GM12865 (cell line): ENCODE data around the gene GUCY1A2.

Experiments
- DNase-seq: peaks from one replicate; pipeline ENCODE4 v3.0.0; 2010; ENCODE audit warnings: low read depth
- H3K4me3 ChIP-seq: 2 replicates; pipeline ENCODE4 v1.5.1; 2011; ENCODE audit warnings: mild to moderate bottlenecking, low read depth, low read length, control low read depth
- TF ChIP-seq, protein P1 (sequence below): IDR thresholded peaks from 2 replicates; pipeline ENCODE4 v1.5.1; 2011; ENCODE audit warnings: low read length, control low read depth, low read depth, inconsistent platforms; ENCODE audit not compliant: insufficient read depth; ENCODE audit errors: missing control alignments

GUCY1A2 gene

DNA sequence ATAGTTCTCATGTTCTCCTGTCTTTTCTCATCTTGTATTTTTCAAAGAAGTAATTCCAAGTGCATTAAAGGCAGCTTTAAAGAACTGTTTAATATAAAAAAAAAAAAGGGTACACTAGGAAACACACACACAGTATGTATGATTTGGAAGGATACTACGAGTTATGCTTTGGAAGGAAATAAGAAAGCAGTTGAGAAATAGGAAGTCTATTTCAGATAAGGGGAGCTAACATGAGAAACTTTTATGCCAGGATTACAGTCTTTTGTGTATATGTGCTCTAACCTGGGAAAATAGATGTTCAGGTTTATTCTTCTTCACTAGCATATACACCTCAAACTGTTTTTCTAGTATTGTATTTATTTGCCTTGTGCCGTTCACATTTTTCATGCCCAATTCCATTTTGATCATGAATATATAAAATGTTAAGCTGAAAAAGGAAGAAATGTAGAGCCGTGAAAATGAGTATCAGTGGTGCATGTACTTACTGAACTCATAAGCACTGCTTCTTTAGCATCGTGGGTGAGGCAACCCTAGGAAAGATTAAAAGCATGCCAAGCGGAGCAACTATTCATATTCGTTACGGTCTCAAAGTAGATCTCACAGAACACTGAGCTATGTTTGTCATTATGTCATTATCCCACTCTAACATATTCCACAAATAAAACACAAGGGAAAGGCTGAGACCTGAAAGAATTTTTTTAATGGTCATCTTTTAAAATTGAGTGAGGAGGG is 59.6 kb downstream of the GUCY1A2 start:
- no peak overlapping the region for H3K4me3 ChIP-seq
- DNase-seq: no peak
- TF ChIP-seq, protein P1, sequence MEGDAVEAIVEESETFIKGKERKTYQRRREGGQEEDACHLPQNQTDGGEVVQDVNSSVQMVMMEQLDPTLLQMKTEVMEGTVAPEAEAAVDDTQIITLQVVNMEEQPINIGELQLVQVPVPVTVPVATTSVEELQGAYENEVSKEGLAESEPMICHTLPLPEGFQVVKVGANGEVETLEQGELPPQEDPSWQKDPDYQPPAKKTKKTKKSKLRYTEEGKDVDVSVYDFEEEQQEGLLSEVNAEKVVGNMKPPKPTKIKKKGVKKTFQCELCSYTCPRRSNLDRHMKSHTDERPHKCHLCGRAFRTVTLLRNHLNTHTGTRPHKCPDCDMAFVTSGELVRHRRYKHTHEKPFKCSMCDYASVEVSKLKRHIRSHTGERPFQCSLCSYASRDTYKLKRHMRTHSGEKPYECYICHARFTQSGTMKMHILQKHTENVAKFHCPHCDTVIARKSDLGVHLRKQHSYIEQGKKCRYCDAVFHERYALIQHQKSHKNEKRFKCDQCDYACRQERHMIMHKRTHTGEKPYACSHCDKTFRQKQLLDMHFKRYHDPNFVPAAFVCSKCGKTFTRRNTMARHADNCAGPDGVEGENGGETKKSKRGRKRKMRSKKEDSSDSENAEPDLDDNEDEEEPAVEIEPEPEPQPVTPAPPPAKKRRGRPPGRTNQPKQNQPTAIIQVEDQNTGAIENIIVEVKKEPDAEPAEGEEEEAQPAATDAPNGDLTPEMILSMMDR: no peak

DNA sequence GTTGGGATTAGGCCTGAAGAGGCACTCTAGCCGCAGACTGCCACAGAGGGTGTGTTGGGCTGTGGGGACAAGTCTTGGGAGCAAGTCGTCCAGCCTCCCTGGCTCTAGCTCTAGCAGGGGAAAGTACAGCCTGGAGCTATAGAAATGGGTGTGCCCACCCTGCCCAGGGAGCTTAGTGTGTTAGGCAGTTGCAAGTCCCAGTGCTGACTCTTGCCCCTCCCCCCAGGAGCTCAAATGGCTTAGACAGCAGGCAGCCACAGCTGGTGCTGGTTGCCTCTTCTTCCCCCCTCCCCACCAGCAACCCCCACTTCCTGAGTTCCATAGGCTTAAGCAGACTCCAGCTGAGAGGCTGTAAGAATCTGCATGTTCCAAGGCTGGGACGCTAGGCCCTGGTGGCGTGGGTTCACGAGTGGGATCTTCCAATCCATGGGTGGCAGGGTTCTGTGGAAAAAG is 61.2 kb downstream of the GUCY1A2 start:
- TF ChIP-seq, protein P1: no peak
- no peak overlapping the region for H3K4me3 ChIP-seq
- DNase-seq: no peak

DNA sequence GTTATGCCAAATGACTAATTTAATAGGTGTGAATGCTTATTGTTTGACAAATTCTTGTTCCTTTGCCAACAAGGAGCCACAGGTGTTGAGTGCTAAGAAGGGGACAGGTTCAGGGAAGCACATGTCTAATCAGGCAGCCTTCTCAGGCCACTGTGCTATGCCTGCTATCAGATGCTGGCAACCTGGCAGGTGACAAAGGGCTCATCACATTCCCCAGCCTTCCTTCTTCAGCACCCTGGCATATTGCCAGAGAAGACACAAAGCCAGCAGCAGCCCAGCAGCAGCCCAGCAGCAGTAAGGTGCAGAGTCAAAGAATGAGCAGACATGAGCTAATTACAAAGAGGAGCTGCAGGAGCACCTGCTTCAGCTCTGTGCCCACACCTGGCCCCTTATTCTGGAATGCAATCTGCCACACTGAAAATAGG is 68.2 kb downstream of the GUCY1A2 start:
- H3K4me3 ChIP-seq: no peak overlapping the region
- no peak for DNase-seq

GRCh38 chr11:106943089-106943488 is 75.2 kb downstream of the GUCY1A2 start:
- TF ChIP-seq, protein P1: no peak
- H3K4me3 ChIP-seq: no peak overlapping the region
- no peak for DNase-seq

More for the DNA sequence above, 68.2 kb downstream of the GUCY1A2 start:
- TF ChIP-seq, protein P1: no peak

- TF ChIP-seq, protein P1: no peak
- no peak for DNase-seq
Measured at GRCh38 chr11:106939157-106939556, 79.1 kb downstream of the GUCY1A2 start.

GRCh38 chr11:106937111-106937510 is 81.2 kb downstream of the GUCY1A2 start:
- TF ChIP-seq, protein P1: no peak
- no peak overlapping the region for H3K4me3 ChIP-seq
- DNase-seq: no peak

More at GRCh38 chr11:106939157-106939556, 79.1 kb downstream of the GUCY1A2 start:
- H3K4me3 ChIP-seq: no peak overlapping the region

DNA sequence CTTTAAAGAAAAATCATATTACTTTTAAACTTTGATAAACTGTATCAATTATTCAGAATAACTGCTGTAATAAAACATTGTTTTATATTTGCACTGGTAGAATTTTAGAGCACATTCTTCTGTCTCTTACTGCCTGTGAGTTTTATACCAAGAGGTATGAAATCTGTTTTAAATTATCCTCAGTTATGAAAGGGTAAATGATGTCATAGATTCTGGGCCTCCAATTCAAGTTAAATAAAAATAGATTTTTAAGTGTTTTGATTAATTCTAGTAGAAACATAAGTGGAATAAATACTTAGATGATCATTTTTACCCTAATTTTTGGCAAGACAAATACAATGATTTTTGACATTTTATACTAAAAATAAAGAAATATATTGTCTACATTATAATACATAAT is 93.0 kb downstream of the GUCY1A2 start:
- DNase-seq: no peak
- TF ChIP-seq, protein P1: no peak
- H3K4me3 ChIP-seq: no peak overlapping the region
